Activated CD4-positive, alpha-beta memory T cell treated with anti-CD3 and anti-CD28 coated beads for 36 hours (primary cell): Measurements from ENCODE around the gene SCN1B. TPM values are rescaled to one million over a fixed set of nuclear protein-coding genes. Genes with fewer than 3 reads are reported as not detected.

Source experiments
- CTCF ChIA-PET: fragments of 350-600 bp; sonication (Branson Sonifier 250); formaldehyde crosslinking; loops from one replicate; lab custom pipeline; 2021; ENCODE audit warnings: antibody characterized with exemption, inconsistent platforms; lab: Charles Lee
- POLR2A ChIA-PET: fragments of 350-600 bp; sonication (Branson Sonifier 250); formaldehyde crosslinking; loops from one replicate; lab custom pipeline; 2021; ENCODE audit warnings: antibody characterized with exemption; lab: Charles Lee
- DNase-seq: peaks from one replicate; pipeline ENCODE4 v3.0.0-alpha.2; 2020
- H3K27ac Mint-ChIP-seq: one replicate; pipeline ENCODE4 v1.8.0; 2021; ENCODE audit warnings: mixed read lengths
- H3K27me3 Mint-ChIP-seq: one replicate; pipeline ENCODE4 v1.8.0; 2021; ENCODE audit warnings: mixed read lengths
- H3K36me3 Mint-ChIP-seq: one replicate; pipeline ENCODE4 v1.8.0; 2021; ENCODE audit warnings: mixed read lengths
- H3K4me1 Mint-ChIP-seq: one replicate; pipeline ENCODE4 v1.8.0; 2021; ENCODE audit warnings: low read depth, mixed read lengths
- H3K4me3 Mint-ChIP-seq: one replicate; pipeline ENCODE4 v1.8.0; 2021; ENCODE audit warnings: mild to moderate bottlenecking, mixed read lengths
- H3K9me3 Mint-ChIP-seq: one replicate; pipeline ENCODE4 v1.8.0; 2021; ENCODE audit warnings: mixed read lengths
- intact Hi-C: fragments of 100-400 bp; cut with micrococcal nuclease; formaldehyde crosslinking; loops from one replicate; pipeline ENCODE4 v1.15.1; 2023
- total RNA-seq, 2 experiments: library from RNA; stranded (reverse); gene quantifications; one replicate each; pipeline ENCODE4 v1.2.3, GENCODE V29; 2021

Gene SCN1B
- total RNA-seq, 2 experiments from 2014 or later: 1.1 to 1.6 TPM

DNA sequence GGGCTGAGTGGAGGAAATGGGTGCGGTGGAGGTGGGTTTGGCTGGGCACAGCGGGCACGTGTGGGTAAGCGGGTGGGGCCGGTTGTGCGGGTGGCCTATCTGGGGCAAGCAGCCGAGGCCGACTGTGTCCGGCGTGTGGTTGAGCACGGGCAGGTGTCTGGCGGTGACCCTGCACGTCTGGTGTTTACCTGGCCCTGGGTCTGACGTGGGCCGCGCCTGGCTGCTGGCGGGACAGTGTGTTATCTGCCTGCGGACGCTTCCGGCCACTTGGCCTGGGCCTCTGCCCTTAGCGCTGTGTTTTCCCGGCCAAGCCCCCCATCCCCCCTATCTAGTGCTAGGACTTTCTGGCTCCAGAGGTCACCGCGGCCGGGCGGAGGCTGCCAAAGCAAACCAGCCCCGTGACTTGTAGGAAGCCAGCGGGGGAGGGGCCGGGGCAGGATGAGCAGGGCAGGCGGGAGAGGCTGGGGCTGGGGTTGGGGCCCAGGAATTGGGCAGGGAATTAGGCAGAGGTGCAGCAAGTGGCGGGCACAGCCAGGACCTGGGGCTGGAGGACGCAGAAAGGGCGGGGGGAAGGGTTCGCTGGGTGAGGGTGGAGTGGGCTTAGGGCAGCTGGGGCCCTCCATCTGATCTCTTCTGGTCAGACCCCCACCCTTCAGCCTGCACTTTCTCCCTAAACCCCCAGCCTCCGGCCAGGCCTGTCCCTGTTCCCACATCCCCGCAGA, 10.7 kb downstream of the SCN1B start:
- peaks cover 25% of the 10 kb centered on the region for H3K4me1 Mint-ChIP-seq
- peaks cover 10% of the 10 kb centered on the region for H3K27me3 Mint-ChIP-seq
- H3K36me3 Mint-ChIP-seq: no peaks in the 10 kb centered on the region
- H3K9me3 Mint-ChIP-seq: no peaks in the 10 kb centered on the region
- peak; percentile 47 for DNase-seq
- peak overlapping the region; percentile 52 for H3K4me3 Mint-ChIP-seq
- ChIA-PET POLR2A (no interaction called here), CTCF (no interaction called here)
- no peak overlapping the region for H3K27ac Mint-ChIP-seq
- intact Hi-C loops: loop anchor here (5.0 kb wide), 1 partner anchor 101 kb away; the partner anchor contains the start of gene FXYD7

GRCh38 chr19:35041548-35042055, 11.3 kb downstream of the SCN1B start, which contains the start of gene HPN:
TSS of gene HPN (plus strand) at chr19:35041721. CDS start at chr19:35042507, 786 bp downstream.
- CTCF ChIA-PET: interaction anchor here (1.0 kb wide), 1 partner anchor 11 kb away, joined by 3 read pairs; no protein-coding TSS in a partner anchor
- POLR2A ChIA-PET: no interaction called here
- intact Hi-C loops: loop anchor here (5.0 kb wide), 1 partner anchor 101 kb away; the partner anchor contains the start of gene FXYD7
- Mint-ChIP-seq H3K9me3 (no peaks in the 10 kb centered on the region), H3K4me3 (peak within 1 kb of the TSS; percentile 52), H3K36me3 (no peaks in the 10 kb centered on the region), H3K27ac (no peak within 1 kb of the TSS), H3K27me3 (peaks cover 10% of the 10 kb centered on the region), H3K4me1 (peaks cover 25% of the 10 kb centered on the region)
- no peak for DNase-seq

DNA sequence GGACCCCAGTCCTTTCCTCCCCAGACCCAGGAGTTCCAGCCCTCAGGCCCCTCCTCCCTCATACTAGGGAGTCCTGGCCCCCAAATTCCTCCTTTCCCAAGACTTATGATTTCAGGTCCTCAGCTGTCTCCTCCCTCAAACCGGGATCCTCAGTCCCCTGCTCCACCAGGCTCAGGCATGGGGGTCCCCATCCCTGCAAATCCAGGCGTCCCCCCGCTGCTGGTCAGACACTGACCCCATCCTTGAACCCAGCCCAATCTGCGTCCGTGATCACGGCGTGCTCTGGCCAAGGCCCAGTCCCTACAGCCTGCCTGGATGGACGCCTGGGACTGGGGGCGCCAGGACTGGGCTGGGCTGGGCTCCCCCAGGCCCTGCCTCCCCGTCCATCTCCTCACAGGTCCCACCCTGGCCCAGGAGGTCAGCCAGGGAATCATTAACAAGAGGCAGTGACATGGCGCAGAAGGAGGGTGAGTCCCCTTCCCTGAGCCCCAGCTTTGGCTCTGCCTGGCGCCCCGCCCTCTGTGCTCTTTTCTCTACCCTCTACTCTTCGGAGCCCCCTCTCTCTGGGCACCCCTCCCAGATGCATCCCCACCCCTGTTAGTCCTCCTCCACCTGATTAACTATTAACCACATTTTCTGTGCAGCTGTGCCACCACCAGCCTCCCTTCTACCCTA, 11.9 kb downstream of the SCN1B start:
- intact Hi-C loops: loop anchor here (5.0 kb wide), 1 partner anchor 100 kb away; the partner anchor contains the start of gene FXYD7
- DNase-seq: no peak
- peaks cover 25% of the 10 kb centered on the region for H3K4me1 Mint-ChIP-seq
- H3K27ac Mint-ChIP-seq: no peak overlapping the region
- H3K27me3 Mint-ChIP-seq: peaks cover 10% of the 10 kb centered on the region
- ChIA-PET CTCF (interaction anchor here (1.0 to 3.0 kb wide), 3 partner anchors 11 to 45 kb away, joined by 3 to 22 read pairs (median 22); no protein-coding TSS in a partner anchor), POLR2A (no interaction called here)
- H3K36me3 Mint-ChIP-seq: no peaks in the 10 kb centered on the region
- no peak overlapping the region for H3K4me3 Mint-ChIP-seq
- H3K9me3 Mint-ChIP-seq: no peaks in the 10 kb centered on the region

DNA sequence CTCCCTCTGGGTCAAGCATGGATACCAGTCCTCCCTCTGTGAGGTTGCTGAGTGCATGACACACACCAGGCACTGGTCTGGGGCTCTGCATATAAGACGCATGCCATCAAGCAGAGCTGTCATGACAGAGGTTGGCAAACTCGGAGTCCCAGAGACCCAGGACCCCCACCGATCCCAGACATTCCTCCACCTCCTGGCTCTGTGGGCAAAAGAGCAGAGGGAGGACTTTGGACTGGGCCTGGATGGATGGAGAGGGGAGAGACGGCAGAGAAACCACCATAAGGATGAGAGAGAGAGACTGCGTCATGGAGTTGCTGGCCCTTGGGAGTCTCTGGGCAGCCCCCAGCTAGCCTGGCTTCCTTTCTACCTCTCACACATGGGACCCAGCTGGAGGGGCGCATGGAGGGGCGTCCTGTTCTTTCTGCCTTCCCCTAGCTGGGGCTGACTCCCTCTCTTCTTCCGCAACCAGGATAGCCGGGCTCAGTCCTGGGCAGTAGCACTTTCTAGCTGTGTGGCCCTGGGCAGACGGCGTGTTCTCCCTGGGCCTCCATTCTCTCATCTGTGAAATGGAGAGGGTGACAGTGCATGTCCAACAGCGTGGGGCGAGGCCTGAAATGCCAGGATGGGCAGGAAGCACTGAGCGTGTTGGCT, 12.8 kb downstream of the SCN1B start:
- H3K27ac Mint-ChIP-seq: no peak overlapping the region
- H3K4me3 Mint-ChIP-seq: no peak overlapping the region
- ChIA-PET CTCF (interaction anchor here (0.9 to 3.0 kb wide), 16 partner anchors 9 to 465 kb away, joined by 3 to 22 read pairs (median 10); partner anchors contain the start of gene ZNF30), POLR2A (no interaction called here)
- H3K27me3 Mint-ChIP-seq: peaks cover 10% of the 10 kb centered on the region
- intact Hi-C loops: loop anchor here (5.0 kb wide), 1 partner anchor 99 kb away; the partner anchor contains the start of gene FXYD7
- no peaks in the 10 kb centered on the region for H3K36me3 Mint-ChIP-seq
- H3K4me1 Mint-ChIP-seq: peaks cover 25% of the 10 kb centered on the region
- H3K9me3 Mint-ChIP-seq: no peaks in the 10 kb centered on the region
- DNase-seq: no peak

DNA sequence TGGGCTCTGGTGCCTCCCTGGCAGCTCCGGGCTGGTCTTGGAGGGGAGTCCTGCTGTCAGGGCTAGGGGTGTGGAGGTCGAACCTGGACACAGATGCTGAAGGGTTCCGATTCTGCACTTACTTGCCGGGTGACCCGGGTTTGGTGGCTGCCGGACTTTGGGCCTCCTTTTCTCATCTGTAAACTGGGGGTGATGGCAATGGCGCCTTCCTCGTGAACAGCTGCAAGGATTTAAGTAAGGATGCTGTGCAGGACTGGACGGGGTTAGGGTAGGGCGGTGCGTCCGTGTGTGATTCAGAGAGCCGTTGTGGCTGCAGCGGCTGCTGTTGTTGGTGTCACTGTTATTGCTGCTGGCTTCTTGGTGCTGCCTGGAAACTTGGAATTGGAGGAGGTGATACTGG, 13.6 kb downstream of the SCN1B start:
- DNase-seq: no peak
- intact Hi-C loops: loop anchor here (1.0 to 5.0 kb wide), 3 partner anchors 46 to 98 kb away; partner anchors contain the start of gene FXYD7
- Mint-ChIP-seq H3K36me3 (no peaks in the 10 kb centered on the region), H3K27ac (no peak overlapping the region), H3K4me3 (no peak overlapping the region), H3K4me1 (peaks cover 25% of the 10 kb centered on the region), H3K27me3 (peaks cover 10% of the 10 kb centered on the region), H3K9me3 (no peaks in the 10 kb centered on the region)
- POLR2A ChIA-PET: no interaction called here
- CTCF ChIA-PET: interaction anchor here (0.8 to 3.0 kb wide), 40 partner anchors 10 to 464 kb away, joined by 3 to 22 read pairs (median 5); partner anchors contain the start of genes FXYD5 and ZNF30

GRCh38 chr19:35044317-35045117, 14.2 kb downstream of the SCN1B start:
- Mint-ChIP-seq H3K4me3 (no peak overlapping the region), H3K36me3 (no peaks in the 10 kb centered on the region), H3K9me3 (no peaks in the 10 kb centered on the region), H3K27ac (peak overlapping the region; percentile 21), H3K4me1 (peaks cover 25% of the 10 kb centered on the region), H3K27me3 (peaks cover 10% of the 10 kb centered on the region)
- peak; percentile 77 for DNase-seq
- CTCF ChIA-PET: interaction anchor here (0.7 to 3.0 kb wide), 46 partner anchors 9 to 464 kb away, joined by 3 to 22 read pairs (median 5); partner anchors contain the start of genes FXYD5 and ZNF30
- intact Hi-C loops: loop anchor here (1.0 to 5.0 kb wide), 3 partner anchors 46 to 98 kb away; partner anchors contain the start of gene FXYD7
- POLR2A ChIA-PET: no interaction called here

GRCh38 chr19:35045667-35046300, 15.5 kb downstream of the SCN1B start:
- ChIA-PET POLR2A (no interaction called here), CTCF (interaction anchor here (0.6 to 1.5 kb wide), 8 partner anchors 10 to 1168 kb away, joined by 3 to 5 read pairs (median 3); partner anchors contain the start of gene ZNF565)
- Mint-ChIP-seq H3K4me1 (peaks cover 18% of the 10 kb centered on the region), H3K4me3 (no peak overlapping the region), H3K36me3 (no peaks in the 10 kb centered on the region), H3K27ac (no peak overlapping the region), H3K27me3 (peaks cover 5% of the 10 kb centered on the region), H3K9me3 (no peaks in the 10 kb centered on the region)
- peak; percentile 68 for DNase-seq
- intact Hi-C loops: loop anchor here (2.0 kb wide), 1 partner anchor 73 kb away; no protein-coding TSS in a partner anchor

- Mint-ChIP-seq H3K27me3 (peaks cover 5% of the 10 kb centered on the region), H3K9me3 (no peaks in the 10 kb centered on the region)
- intact Hi-C loops: no loop called here
Measured at GRCh38 chr19:35046461-35046860, 16.2 kb downstream of the SCN1B start.

DNA sequence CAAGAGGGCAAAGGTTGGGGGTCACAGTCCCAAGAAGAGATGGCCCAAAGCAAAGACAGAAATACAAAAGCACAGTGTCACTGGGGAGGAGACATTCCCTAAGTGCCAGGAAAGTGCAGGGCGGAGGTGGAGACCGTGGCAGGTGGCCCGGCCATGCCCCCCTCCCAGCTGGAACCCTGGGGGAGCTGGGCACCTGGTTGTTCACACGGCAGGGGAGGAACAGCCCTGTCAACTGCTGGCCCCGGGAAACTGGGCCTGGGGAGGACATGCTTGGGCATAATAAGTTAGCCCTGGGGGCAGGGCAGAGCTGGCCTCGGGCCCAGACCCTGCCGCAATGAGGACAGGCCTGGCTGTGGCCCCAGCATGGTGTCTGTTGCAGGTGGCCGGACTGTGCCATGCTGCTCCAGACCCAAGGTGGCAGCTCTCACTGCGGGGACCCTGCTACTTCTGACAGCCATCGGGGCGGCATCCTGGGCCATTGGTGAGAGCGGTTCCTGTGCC, 18.7 kb downstream of the SCN1B start:
- Mint-ChIP-seq H3K4me1 (peaks cover 12% of the 10 kb centered on the region), H3K27ac (no peak overlapping the region), H3K4me3 (no peak overlapping the region), H3K27me3 (peaks cover 5% of the 10 kb centered on the region), H3K36me3 (no peaks in the 10 kb centered on the region), H3K9me3 (no peaks in the 10 kb centered on the region)
- no peak for DNase-seq
- ChIA-PET POLR2A (no interaction called here), CTCF (interaction anchor here (0.7 to 1.2 kb wide), 2 partner anchors 19 to 97 kb away, joined by 3 read pairs; no protein-coding TSS in a partner anchor)
- intact Hi-C loops: no loop called here

More at GRCh38 chr19:35046461-35046860, 16.2 kb downstream of the SCN1B start:
- Mint-ChIP-seq H3K4me1 (peaks cover 12% of the 10 kb centered on the region), H3K27ac (no peak overlapping the region), H3K36me3 (no peaks in the 10 kb centered on the region), H3K4me3 (no peak overlapping the region)
- CTCF ChIA-PET: interaction anchor here (0.6 to 1.5 kb wide), 6 partner anchors 9 to 1168 kb away, joined by 3 to 5 read pairs (median 4); partner anchors contain the start of gene ZNF565
- POLR2A ChIA-PET: no interaction called here
- DNase-seq: no peak

GRCh38 chr19:35049456-35049855, 19.2 kb downstream of the SCN1B start:
- no peak overlapping the region for H3K27ac Mint-ChIP-seq
- no peak overlapping the region for H3K4me3 Mint-ChIP-seq
- no peaks in the 10 kb centered on the region for H3K9me3 Mint-ChIP-seq
- no peaks in the 10 kb centered on the region for H3K36me3 Mint-ChIP-seq
- H3K4me1 Mint-ChIP-seq: peaks cover 12% of the 10 kb centered on the region
- DNase-seq: no peak
- ChIA-PET CTCF (interaction anchor here (1.2 kb wide), 1 partner anchor 18 kb away, joined by 3 read pairs; no protein-coding TSS in a partner anchor), POLR2A (no interaction called here)
- peaks cover 5% of the 10 kb centered on the region for H3K27me3 Mint-ChIP-seq
- intact Hi-C loops: no loop called here
